Neutrophil (primary cell): ENCODE results near the gene SBF1.
A peak's percentile ranks its signal among the peaks of the same experiment; 100 is the strongest.

Source experiments
- H3K27ac ChIP-seq: fragments of 200-600 bp; sonication (generic); 2 replicates; pipeline ENCODE4 v1.5.1; 2016; ENCODE audit warnings: mild to moderate bottlenecking, moderate library complexity
- H3K27me3 ChIP-seq: fragments of 200-600 bp; sonication (generic); 2 replicates; pipeline ENCODE4 v1.6.0; 2016; ENCODE audit warnings: mild to moderate bottlenecking
- H3K36me3 ChIP-seq: fragments of 200-600 bp; sonication (generic); 2 replicates; pipeline ENCODE4 v1.5.1; 2017
- H3K4me1 ChIP-seq, 2 experiments: fragments of 200-600 bp in 1 of 2; sonication (generic) in 1 of 2; 1 replicate in 1 of 2; 2 replicates in 1 of 2; pipeline versions ENCODE4 v1.5.1 to v1.6.1; 2013 to 2016; ENCODE audit warnings: low read depth in 1 of 2, low read length in 1 of 2, mild to moderate bottlenecking in 1 of 2, moderate library complexity in 1 of 2; ENCODE audit not compliant: control insufficient read depth in 1 of 2, insufficient read depth in 1 of 2
- H3K4me3 ChIP-seq, 2 experiments: fragments of 200-600 bp in 1 of 2; sonication (generic) in 1 of 2; 1 replicate in 1 of 2; 2 replicates in 1 of 2; pipeline ENCODE4 v1.5.1; 2013 to 2016; ENCODE audit warnings: low read depth in 1 of 2, low read length in 1 of 2, mild to moderate bottlenecking in 1 of 2, moderate library complexity in 1 of 2
- H3K9me3 ChIP-seq: fragments of 200-600 bp; sonication (generic); 2 replicates; pipeline ENCODE4 v1.5.1; 2016
- CTCF ChIP-seq: fragments of 200-600 bp; sonication (generic); IDR thresholded peaks from 2 replicates; pipeline ENCODE4 v1.5.1; 2016; ENCODE audit warnings: antibody characterized with exemption

Gene SBF1

GRCh38 chr22:50517495-50518260, 42.8 kb upstream of the SBF1 start:
- Histone ChIP-seq H3K4me3 (no peak overlapping the region), H3K27ac (no peak overlapping the region), H3K36me3 (peaks cover 54% of the 10 kb centered on the region), H3K4me1 (no peaks in the 10 kb centered on the region), H3K9me3 (no peaks in the 10 kb centered on the region), H3K27me3 (no peaks in the 10 kb centered on the region)
- TF ChIP-seq CTCF = no peak

- TF ChIP-seq CTCF = no peak
- Histone ChIP-seq H3K4me1 (no peaks in the 10 kb centered on the region), H3K4me3 (no peak overlapping the region)
Observed at GRCh38 chr22:50516891-50517290, 42.1 kb upstream of the SBF1 start.

GRCh38 chr22:50516068-50516467, 41.2 kb upstream of the SBF1 start:
- TF ChIP-seq CTCF = no peak
- no peaks in the 10 kb centered on the region for H3K9me3 ChIP-seq
- H3K27ac ChIP-seq = no peak overlapping the region
- no peaks in the 10 kb centered on the region for H3K27me3 ChIP-seq
- no peak overlapping the region for H3K4me3 ChIP-seq
- H3K4me1 ChIP-seq = no peaks in the 10 kb centered on the region
- H3K36me3 ChIP-seq = peaks cover 38% of the 10 kb centered on the region

More at GRCh38 chr22:50516891-50517290, 42.1 kb upstream of the SBF1 start:
- no peaks in the 10 kb centered on the region for H3K9me3 ChIP-seq
- H3K27ac ChIP-seq = no peak overlapping the region
- H3K27me3 ChIP-seq = no peaks in the 10 kb centered on the region
- H3K36me3 ChIP-seq = peaks cover 47% of the 10 kb centered on the region

GRCh38 chr22:50513175-50513574, 38.3 kb upstream of the SBF1 start:
- Histone ChIP-seq H3K27me3 (no peaks in the 10 kb centered on the region), H3K4me3 (no peak overlapping the region), H3K9me3 (no peaks in the 10 kb centered on the region), H3K27ac (no peak overlapping the region), H3K36me3 (peaks cover 20% of the 10 kb centered on the region), H3K4me1 (peaks cover 6 to 12% of the 10 kb centered on the region in 2 experiments)
- TF ChIP-seq CTCF = no peak

- Histone ChIP-seq H3K27ac (peak overlapping the region; percentile 92), H3K27me3 (no peaks in the 10 kb centered on the region), H3K36me3 (peaks cover 28% of the 10 kb centered on the region), H3K4me1 (peaks cover 16 to 22% of the 10 kb centered on the region in 2 experiments), H3K4me3 (peak overlapping the region; percentile 78 to 79), H3K9me3 (no peaks in the 10 kb centered on the region)
- no peak for TF ChIP-seq CTCF
Observed at GRCh38 chr22:50508897-50509296, 34.1 kb upstream of the SBF1 start.
